Right lobe of liver (tissue), 6 donors: ENCODE data around the gene SLC44A2. TPM values are rescaled to one million over a fixed set of nuclear protein-coding genes. Genes with fewer than 3 reads are reported as not detected.

Experiments
- ATAC-seq, 4 donors: fragments of 200-7000 bp; cut with Tn5 transposase; one replicate each; pipeline ENCODE4 v1.9.1; 2020; ENCODE audit warnings: mild to moderate bottlenecking in 4 of 4, moderate library complexity in 4 of 4
- DNase-seq, 3 donors: peaks; one replicate each; pipeline ENCODE4 v3.0.0-alpha.2; 2020
- H3K27ac ChIP-seq, 3 donors: fragments of 200-600 bp; one replicate each; pipeline ENCODE4 v1.8.0; 2022
- H3K27me3 ChIP-seq, 2 donors: fragments of 200-600 bp; one replicate each; pipeline ENCODE4 v1.8.0; 2022
- H3K36me3 ChIP-seq, 4 donors: fragments of 200-600 bp; sonication (generic) in 1 of 4; one replicate each; pipeline versions ENCODE4 v1.5.1 to v1.8.0; 2017 to 2022; ENCODE audit warnings: control low read depth in 1 of 4
- H3K4me1 ChIP-seq, 4 donors: fragments of 200-600 bp; sonication (generic) in 1 of 4; one replicate each; pipeline versions ENCODE4 v1.5.1 to v1.8.0; 2017 to 2022; ENCODE audit warnings: control low read depth in 1 of 4
- H3K4me3 ChIP-seq, 3 donors: fragments of 200-600 bp; one replicate each; pipeline ENCODE4 v1.8.0; 2022
- H3K9me3 ChIP-seq, 4 donors: fragments of 200-600 bp; sonication (generic) in 1 of 4; one replicate each; pipeline versions ENCODE4 v1.5.1 to v1.8.0; 2017 to 2022; ENCODE audit warnings: control low read depth in 1 of 4
- CTCF ChIP-seq, 4 donors: fragments of 200-600 bp in 3 of 4; fragments of 450-650 bp in 1 of 4; IDR thresholded peaks; one replicate each; pipeline versions ENCODE4 v1.5.1 to v1.8.0; 2016 to 2022; ENCODE audit warnings: antibody characterized with exemption in 4 of 4, mild to moderate bottlenecking in 2 of 4
- POLR2A ChIP-seq: fragments of 450-650 bp; IDR thresholded peaks from one replicate; pipeline ENCODE4 v1.6.1; 2017; ENCODE audit warnings: antibody characterized with exemption, mild to moderate bottlenecking
- WGBS: methylation state at CpG from one replicate; pipeline ENCODE4 v1.1.6; 2018; ENCODE audit warnings: low coverage, low lambda C conversion rate; ENCODE audit not compliant: insufficient coverage; ENCODE audit errors: missing lambda C conversion rate; 5-methylcytosine and 5-hydroxymethylcytosine counted together
- intact Hi-C, 2 donors: fragments of 100-400 bp; cut with DNase I; formaldehyde crosslinking; loops; one replicate each; pipeline versions ENCODE4 v1.11.2 to v1.14.1; 2022
- total RNA-seq, 6 experiments: library from RNA; depleted of rRNA in 2 of 6; stranded (reverse); fragments of >200 nt in 2 of 6; fragmentation: NEBNext Ultra II Directional in 3 of 6; extraction: Animal tissue kit (Norgen Biotek cat#: 25700) in 3 of 6; gene quantifications; one replicate each; pipeline versions ENCODE4 v1.1.0 to v1.2.4, GENCODE V29; 2016 to 2023
- donor health status: DM: no; HTN: yes; CAD: no.
- donor health status: DM: no; HTN: no; CAD: no.
- donor health status: DM: no; HTN: no; CAD: no.
- donor health status: DM: no; HTN: yes; CAD: no.
- donor health status: DM: no; HTN: yes; CAD: no.

The SLC44A2 gene
- total RNA-seq, 6 experiments from 2014 or later, result 11.7 to 18.5 (median 15.6) TPM

- DNase-seq, result no peak
- WGBS, result 80% methylated on average over 10 of the region's 14 CpGs
- no peak overlapping the region for H3K27ac ChIP-seq
- ATAC-seq, result peak in 1 of 4 donors; percentile 30
- no peaks in the 10 kb centered on the region for H3K4me1 ChIP-seq
- intact Hi-C loops, result no loop called here
- no peaks in the 10 kb centered on the region for H3K36me3 ChIP-seq
- no peaks in the 10 kb centered on the region for H3K9me3 ChIP-seq
- H3K27me3 ChIP-seq, result no peaks in the 10 kb centered on the region
- TF ChIP-seq CTCF (IDR thresholded peaks at IDR 0.05), result no peak
- no peak for TF ChIP-seq POLR2A
- no peak overlapping the region for H3K4me3 ChIP-seq
These were observed 6.5 kb downstream of the SLC44A2 start for GRCh38 chr19:10631874-10632273.

- Histone ChIP-seq H3K27me3 (no peaks in the 10 kb centered on the region), H3K9me3 (no peaks in the 10 kb centered on the region), H3K4me1 (peaks cover 0 to 7% (median 0%) of the 10 kb centered on the region in 4 donors), H3K36me3 (peaks cover 0 to 11% (median 0%) of the 10 kb centered on the region in 4 donors), H3K27ac (no peak overlapping the region), H3K4me3 (no peak overlapping the region)
- DNase-seq (no peak), ATAC-seq (no peak)
- TF ChIP-seq CTCF (IDR thresholded peaks at IDR 0.05) (no peak), POLR2A (no peak)
- intact Hi-C loops, result no loop called here
- 69% methylated on average over 3 of the region's 7 CpGs for WGBS
These were observed 9.1 kb downstream of the SLC44A2 start for GRCh38 chr19:10634430-10634829.

GRCh38 chr19:10634963-10635362 is 9.6 kb downstream of the SLC44A2 start:
- H3K9me3 ChIP-seq, result no peaks in the 10 kb centered on the region
- 20% methylated on average over 1 of the region's 6 CpGs for WGBS
- no peaks in the 10 kb centered on the region for H3K27me3 ChIP-seq
- intact Hi-C loops, result no loop called here
- H3K4me1 ChIP-seq, result peaks cover 0 to 7% (median 0%) of the 10 kb centered on the region in 4 donors
- no peak for TF ChIP-seq CTCF (IDR thresholded peaks at IDR 0.05)
- TF ChIP-seq POLR2A, result no peak
- H3K27ac ChIP-seq, result no peak overlapping the region
- DNase-seq (no peak), ATAC-seq (peak in 2 of 4 donors; percentile 14 to 59)
- no peak overlapping the region for H3K4me3 ChIP-seq
- H3K36me3 ChIP-seq, result peaks cover 0 to 11% (median 0%) of the 10 kb centered on the region in 4 donors

- H3K4me1 ChIP-seq, result peaks cover 0 to 7% (median 0%) of the 10 kb centered on the region in 4 donors
- no peak for DNase-seq
- peaks cover 0 to 15% (median 0%) of the 10 kb centered on the region in 4 donors for H3K36me3 ChIP-seq
These were observed 11.1 kb downstream of the SLC44A2 start for GRCh38 chr19:10636304-10636972.

More at GRCh38 chr19:10636304-10636972, 11.1 kb downstream of the SLC44A2 start:
- Histone ChIP-seq H3K27ac (no peak overlapping the region), H3K27me3 (no peaks in the 10 kb centered on the region), H3K4me3 (no peak overlapping the region), H3K9me3 (no peaks in the 10 kb centered on the region)
- ATAC-seq, result no peak
- intact Hi-C loops, result no loop called here
- TF ChIP-seq CTCF (IDR thresholded peaks at IDR 0.05) (no peak), POLR2A (no peak)
- 80% methylated on average over 19 of the region's 37 CpGs for WGBS
